ENCODE data around the gene ACO2.
"Not testable (repeated sequence)": the region's sequence is repeated elsewhere in the genome, so short reads cannot be mapped to it uniquely, and the experiment has no call there.

The ACO2 gene

DNA sequence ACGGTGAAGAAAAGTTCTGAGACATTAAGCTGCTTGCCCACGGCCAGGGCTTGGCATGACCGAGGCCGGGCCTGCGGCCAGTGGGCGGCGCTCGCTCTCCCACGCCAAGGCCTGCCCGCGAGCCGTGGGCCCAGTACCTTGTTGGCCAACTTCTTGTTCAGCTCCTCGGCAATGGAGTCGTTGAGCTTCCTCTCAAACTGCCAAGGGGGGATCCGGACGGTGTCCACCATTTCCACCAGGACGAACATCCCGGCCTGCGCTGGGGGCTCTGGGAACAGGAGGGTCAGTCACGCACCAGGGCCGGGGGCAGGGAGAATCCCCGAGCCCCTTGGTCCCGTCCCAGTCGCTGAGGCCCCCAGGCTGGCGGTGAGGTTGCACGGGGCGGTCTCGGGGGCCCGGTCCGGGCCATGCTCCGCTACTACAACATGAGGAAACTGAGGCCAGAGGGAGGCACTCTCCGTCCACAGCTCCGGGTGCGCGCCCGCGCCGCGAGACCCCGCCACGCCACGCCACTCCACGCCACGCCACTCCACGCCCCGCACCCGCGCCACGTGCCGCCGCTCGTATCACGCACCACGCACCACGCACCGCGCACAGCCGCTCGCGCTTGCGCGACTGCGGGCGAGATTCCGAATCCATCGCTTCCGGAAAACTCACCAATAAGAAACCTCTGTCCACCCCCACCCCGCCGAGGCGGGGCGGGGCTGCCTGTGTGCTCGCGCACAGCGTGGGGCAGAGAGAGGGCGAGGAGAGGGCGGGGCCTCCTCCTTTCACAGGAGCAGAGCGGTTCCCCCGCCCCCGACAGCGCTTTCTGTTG is 75.1 kb downstream of the ACO2 start, which contains the start of gene POLR3H:
Gene POLR3H (minus strand): TSS at position 617 of the 817 bp plus-strand sequence. CDS start 369 bp downstream, at position 248.
- DNase-seq, result peak; percentile 76

- no peak for DNase-seq
These were observed 76.0 kb downstream of the ACO2 start for GRCh38 chr22:41544671-41545476.

DNA sequence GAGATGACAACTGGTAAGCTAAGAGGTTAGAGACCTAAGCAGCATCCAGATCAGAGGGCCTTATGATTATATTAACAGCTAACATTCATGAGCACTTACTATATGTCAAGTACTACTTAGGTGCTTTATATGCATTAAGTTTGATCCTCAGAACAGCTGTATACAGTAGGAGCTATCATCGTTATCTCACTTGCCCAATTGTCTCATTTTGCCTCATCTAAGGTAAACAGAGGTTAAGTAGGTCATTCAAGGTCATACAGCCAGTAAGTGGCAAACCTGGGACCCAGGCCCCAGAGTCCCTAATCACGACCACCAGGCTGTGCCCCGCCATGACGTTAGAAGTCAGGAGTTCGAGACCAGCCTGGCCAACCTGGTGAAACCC is 79.9 kb downstream of the ACO2 start:
- DNase-seq, result no peak

- no peak for DNase-seq
These were observed 82.1 kb downstream of the ACO2 start for GRCh38 chr22:41550952-41551491.

DNA sequence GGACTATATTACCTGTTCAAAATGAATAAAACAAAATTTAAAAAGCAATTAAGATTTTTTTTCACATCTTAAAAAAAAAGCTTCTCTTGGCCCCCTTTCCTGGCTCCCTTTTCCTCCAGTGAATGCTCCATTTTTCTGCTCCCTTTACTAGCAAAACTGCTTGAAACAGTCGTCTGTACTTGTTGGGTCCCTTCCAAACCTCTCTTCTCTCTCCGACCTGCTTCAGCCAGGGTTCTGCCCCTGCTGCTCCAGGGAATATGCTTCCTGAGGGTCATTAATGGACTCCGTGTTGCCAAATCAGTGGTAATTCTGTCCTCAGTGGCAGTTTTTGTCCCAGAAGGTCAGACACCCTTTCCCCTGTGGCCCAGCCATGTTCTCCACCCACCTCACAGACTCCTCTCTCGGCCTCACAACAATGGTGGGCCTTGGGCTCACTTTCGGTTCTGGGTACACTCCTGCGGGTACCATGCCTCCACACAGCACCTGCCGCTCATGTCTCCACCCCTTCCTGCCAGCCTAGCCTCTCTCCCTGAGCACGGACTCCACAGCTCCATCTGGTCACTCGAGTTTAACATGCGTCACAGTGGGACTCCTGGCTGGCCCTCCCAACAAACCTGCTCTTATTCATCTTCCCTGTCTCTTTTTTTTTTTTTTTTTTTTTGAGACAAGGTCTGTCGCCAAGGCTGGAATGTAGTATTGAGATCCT is 83.1 kb downstream of the ACO2 start:
- DNase-seq, result no peak

- no peak for DNase-seq
These were observed 86.5 kb downstream of the ACO2 start for GRCh38 chr22:41555325-41555982.

- no peak for DNase-seq
These were observed 87.6 kb downstream of the ACO2 start for GRCh38 chr22:41556561-41556960.

GRCh38 chr22:41557401-41558240 is 88.7 kb downstream of the ACO2 start:
- DNase-seq, result no peak

- DNase-seq, result not testable (repeated sequence)
These were observed 89.3 kb downstream of the ACO2 start for GRCh38 chr22:41558241-41558630.

- DNase-seq, result no peak
These were observed 91.2 kb downstream of the ACO2 start for GRCh38 chr22:41560095-41560471.

- DNase-seq, result no peak
These were observed 92.4 kb downstream of the ACO2 start for GRCh38 chr22:41561335-41561734.

DNA sequence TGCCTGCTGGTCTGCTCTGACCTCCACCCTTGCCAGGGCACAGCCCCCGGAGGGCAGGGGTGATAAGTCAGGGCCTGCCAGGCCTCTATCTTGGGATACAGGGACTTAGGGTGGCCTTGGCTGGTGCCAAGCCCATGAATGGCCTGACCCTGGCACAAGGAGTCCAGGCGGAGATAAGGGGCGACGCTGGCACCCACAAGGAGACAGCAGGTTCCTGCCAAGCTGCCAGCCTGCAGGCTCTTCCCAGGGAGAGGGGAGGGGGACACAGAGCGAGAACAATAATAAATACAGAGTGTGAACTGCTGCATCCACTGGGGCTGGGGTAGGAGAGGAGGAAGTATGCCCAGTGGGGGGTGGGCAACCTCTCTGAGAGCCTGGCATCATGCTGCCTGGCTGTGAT is 92.9 kb downstream of the ACO2 start:
- DNase-seq, result no peak

GRCh38 chr22:41562461-41562860 is 93.5 kb downstream of the ACO2 start:
- DNase-seq, result no peak

DNA sequence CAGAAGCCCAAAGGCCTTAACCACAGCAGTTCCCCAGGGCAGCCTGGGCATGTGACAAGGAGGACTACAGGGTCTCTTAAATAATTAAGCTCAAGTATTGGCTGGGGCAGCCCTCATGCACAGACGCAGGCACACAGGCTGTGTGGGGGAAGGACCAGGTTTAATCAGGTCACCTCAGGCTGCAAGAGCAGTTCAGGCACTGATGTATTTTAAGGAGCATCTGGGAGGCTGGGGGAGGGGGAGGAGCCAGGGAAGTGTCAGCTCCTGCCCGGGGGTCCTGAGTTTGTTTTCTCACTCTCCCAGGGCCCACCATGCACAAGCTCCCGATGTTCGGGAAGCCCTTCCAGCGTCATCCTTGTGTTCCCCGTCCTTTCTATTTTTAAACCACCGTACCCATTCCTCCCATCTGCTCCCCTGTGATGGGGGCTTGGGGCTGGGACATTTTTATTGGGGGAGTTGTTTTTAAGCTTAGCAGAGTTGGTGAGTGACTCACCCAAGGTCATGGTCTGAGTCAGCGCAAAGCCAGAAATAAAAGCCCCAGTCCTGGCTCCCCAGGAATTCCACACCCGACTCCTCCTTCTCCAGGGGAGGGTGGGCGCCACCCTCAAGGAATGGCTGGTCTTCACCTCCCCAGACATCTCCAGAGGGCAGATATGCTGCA is 94.3 kb downstream of the ACO2 start:
- DNase-seq, result no peak

GRCh38 chr22:41564563-41564962 is 95.6 kb downstream of the ACO2 start:
- DNase-seq, result no peak

DNA sequence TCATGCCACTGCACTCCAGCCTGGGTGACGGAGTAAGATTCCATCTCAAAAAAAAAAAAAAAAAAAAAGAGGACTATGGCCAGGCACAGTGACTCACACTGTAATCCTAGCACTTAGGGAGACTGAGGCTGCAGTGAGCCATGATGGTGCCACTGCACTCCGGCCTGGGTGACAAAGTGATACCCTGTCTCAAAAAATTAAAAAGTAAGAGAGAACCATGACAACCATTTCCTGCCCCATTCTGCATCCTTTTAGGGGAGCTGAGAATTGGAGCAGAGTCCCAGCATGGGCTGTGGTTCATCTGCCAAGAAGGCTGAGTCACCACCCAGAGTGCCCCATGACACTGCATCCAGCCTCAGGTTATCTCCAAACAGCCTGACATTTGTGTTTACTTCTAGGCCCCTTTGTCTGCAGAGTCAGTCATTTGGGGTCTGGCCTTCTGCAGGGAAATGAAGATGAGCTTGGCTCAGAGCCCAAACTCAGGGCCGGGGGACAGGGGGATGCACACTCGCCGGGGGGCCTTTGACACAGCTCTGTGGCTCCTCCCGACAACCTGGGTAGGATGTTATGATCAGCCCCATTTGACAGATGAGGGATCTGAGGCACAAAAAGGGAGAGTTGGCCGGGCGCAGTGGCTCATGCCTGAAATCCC is 96.6 kb downstream of the ACO2 start:
- no peak for DNase-seq

DNA sequence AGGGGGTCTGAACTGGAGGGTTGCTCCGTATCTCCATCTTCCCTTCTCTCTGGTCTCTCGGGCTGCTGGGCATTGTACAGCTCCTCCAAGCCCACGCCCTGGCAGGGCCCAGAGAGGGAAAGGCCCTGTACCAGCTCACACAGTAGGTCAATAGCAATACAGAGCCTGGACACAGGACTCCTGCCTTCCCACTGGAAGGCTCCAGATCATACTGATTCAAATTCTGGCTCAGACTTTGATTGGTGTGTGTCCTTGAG is 98.5 kb downstream of the ACO2 start:
- DNase-seq, result no peak

DNA sequence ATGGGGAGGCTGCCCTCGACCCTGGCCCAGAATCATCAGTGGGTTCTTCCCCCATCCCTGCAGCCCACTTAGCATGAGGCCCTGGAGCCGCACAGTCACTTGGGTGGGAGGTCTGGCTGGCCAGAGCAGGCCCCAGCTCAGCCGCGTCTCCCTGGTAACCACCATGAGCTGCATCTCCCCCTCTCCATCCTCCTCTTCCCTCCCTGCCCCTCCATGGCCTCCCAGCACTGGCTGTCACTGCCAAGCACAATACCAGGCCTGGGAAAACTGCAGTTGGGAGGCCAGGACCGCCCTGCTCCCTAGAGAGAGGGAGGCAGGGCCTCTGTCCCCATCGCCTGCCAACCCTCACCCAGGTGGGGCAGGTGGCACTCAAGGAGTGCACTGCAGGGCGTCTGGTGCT is 99.9 kb downstream of the ACO2 start:
- no peak for DNase-seq

DNA sequence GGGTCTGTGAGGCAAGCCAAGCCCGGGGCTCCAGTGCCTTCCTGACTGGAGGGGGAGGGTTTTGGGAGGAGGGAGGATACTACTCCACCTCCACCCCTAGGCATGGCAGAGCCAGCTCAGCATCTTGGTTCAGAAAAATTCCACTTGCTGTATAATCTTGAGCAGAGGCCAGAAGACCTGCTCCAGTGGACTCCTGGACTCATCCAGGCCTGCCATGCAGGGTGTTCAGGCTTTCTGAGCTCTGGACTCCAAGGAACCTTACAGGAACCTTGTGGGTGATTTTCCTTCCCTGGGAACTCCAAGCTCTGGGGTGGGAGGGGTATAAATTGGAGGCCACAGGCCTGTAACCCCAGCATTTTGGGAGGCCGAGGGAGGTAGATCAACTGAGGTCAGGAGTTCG is 101.3 kb downstream of the ACO2 start:
- DNase-seq, result no peak

- no peak for DNase-seq
These were observed 102.9 kb downstream of the ACO2 start for GRCh38 chr22:41571786-41572185.

GRCh38 chr22:41572305-41572704 is 103.4 kb downstream of the ACO2 start:
- not testable (repeated sequence) for DNase-seq
